ENCODE results near the gene SCAP.
A peak's percentile ranks its signal among the peaks of the same experiment; 100 is the strongest.
"Not testable (repeated sequence)": the region's sequence is repeated elsewhere in the genome, so short reads cannot be mapped to it uniquely, and the experiment has no call there.

Gene SCAP

GRCh38 chr3:47392933-47393332 lies 82.8 kb downstream of the SCAP start:
- DNase-seq: no peak

GRCh38 chr3:47385796-47386195 lies 89.9 kb downstream of the SCAP start:
- no peak for DNase-seq

- no peak for DNase-seq
Measured at GRCh38 chr3:47385007-47385406, 90.7 kb downstream of the SCAP start.

DNA sequence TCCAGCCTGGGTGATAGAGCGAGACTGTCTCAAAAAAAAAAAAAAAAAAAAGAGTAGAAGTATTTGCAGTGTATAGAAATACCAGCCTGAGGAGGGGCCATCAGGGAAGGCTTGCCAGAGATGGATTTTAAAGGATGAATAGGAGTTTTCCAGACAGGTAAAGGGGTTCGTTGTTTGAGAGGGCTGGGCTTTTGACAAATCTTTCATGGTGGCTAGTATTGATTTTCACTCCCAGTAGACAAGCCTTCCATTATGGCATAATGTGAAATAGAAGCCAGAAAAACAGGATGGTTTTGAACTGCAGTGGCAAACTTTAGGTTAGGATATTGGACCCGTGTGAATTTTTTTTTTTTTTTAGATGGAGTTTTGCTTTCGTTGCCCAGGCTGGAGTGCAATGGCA lies 91.3 kb downstream of the SCAP start:
- DNase-seq: no peak

DNA sequence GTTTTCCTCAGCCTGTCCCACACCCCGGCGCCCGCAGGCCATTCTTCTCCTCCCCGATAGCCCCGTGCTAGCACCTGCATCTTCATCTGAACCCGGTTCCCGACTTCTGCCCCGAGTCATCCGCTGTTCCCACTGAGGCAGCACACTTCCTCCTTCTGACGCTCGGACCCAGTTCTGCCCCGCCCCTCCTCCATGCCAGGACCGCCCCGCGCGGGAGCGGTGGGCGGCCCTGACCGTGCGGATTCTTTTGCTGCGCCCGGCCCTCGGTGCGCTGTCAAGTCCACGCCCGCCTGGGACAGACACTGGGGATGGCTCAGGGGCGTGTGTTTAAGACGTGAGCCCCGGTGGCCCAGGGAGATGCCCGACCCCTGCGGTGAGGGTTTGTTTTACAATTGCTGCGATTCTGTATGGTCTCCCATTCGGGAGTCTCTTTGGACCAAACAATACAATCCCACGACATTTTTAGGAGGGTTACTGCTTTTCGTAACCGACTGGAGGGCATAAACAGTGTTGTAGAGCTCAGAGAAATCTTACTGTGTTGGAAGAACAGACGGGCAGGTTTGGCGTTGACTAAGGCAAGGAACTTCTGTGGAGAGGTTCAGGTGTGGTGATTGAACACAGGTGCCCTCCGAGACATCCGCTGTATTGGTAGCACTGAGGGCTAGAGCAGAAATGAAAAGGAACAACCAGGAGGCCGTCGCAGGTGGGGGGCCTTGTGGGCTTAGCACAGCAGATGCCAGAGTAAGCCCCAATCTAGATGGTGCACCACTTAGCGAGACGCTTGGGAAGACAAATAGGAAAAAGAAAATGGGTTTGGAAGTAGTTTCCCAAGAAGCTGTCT lies 94.2 kb downstream of the SCAP start:
- DNase-seq: peak; percentile 94

DNA sequence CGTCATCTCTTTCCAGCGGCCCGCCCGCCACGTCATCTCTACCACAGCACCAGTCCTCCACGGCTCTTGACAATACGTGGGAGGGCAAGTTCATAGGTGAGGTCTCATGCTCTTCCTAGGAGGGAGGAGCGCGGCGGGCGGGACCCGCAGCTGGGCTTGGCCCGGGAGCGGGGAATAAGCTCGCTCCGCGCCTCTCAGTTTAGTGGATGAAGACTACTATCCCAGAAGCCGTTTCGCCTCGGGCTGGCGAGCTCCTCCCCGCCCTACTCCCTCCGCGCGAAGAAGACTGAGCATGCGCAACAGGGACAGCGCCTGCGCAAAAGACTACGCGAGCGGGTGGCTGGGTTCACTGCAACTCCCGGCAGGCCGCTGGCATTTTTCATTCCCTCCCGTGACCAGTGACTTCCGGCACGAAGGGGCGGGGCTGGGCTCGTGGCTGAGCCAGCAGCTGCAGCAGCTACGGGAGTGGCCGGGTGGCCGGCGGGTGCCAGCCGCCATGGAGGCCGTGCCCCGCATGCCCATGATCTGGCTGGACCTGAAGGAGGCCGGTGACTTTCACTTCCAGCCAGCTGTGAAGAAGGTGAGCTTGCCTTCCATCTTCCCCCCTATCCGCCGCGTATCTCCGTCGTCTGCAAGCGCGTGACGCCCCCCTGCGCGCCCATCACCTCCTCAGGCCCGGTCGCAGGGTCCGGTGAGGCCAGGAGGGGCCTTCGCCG lies 95.0 kb downstream of the SCAP start, which contains the start of gene PTPN23:
TSS of gene PTPN23 (plus strand) at position 421 of the 716 bp plus-strand sequence. CDS start at position 497, 76 bp downstream.
- DNase-seq: peak; percentile 99

- DNase-seq: no peak
Measured at GRCh38 chr3:47380026-47380600, 95.6 kb downstream of the SCAP start.

GRCh38 chr3:47379411-47379899 lies 96.3 kb downstream of the SCAP start:
- no peak for DNase-seq

DNA sequence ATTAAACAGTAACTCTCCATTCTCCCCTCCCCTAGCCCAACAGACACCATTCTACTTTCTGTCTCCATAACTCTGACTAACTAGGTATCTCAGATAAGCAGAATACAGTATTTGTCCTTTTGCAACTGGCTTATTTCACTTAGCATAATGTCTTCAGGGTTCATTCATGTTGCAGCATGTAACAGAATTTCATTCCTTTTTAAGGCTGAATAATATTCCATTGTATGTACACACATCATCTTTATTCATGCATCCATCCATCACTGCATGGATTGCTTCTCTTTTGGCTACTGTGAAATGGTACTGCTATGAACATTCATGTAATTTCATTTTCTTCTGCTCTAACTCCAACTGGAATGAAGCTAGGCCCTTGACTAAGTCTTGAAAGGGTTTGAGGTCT lies 96.9 kb downstream of the SCAP start:
- DNase-seq: no peak

DNA sequence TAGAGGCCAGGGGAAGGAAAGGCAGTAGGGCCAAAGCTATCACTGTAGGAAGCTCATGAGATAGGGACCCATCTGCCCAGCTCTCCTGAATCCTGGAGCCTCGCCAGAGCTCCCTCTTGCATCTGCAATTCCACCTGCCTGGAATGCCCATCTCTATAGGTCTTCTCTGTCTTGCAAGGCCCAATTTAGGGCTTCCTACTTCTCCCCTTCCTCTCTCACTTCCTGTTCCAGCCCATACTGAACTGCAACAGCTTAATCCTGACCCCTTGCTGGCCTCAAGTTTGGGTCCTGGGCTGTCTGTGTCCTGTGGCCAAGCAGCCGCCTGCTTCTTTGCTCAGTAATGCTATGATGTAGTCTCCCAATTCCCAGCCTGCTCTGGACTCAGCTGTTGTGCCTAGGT lies 98.6 kb downstream of the SCAP start:
- no peak for DNase-seq

DNA sequence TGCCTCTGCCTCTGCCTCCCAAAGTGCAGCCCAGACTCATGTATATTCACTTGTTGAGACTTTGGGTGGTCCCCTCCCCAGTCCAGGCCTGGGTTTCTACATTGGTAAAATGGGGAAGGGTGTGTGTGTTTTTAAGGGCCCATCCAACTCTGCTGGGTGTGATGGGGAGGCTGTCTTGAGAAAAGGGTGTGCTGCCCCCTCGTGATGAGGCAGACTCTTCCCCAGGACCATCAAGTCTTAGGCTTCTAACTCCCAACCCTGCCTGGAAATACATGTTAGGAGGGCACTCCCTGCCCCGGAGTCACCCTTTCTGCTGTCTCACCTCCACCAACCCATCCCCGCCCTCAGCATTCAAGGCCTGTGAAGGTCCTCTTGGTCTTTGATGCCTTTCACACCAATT lies 99.3 kb downstream of the SCAP start:
- no peak for DNase-seq

DNA sequence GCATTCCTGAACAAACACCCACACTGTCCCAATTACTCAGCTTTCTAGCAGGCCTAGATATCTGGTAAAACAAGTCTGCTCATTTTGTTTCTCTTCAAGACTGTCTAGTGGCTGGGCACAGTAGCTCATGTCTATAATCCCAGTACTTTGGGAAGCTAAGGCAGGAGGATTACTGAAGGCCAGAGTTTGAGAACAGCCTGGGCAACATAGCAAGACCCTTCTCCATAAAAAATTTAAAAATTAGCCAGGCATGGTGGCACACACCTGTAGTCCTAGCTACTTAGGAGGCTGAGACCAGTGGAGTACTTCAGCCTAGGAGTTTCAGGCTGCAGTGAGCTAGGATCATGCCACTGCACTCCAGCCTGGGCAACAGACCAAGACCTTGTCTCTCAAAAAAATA lies 101.2 kb downstream of the SCAP start:
- no peak for DNase-seq

DNA sequence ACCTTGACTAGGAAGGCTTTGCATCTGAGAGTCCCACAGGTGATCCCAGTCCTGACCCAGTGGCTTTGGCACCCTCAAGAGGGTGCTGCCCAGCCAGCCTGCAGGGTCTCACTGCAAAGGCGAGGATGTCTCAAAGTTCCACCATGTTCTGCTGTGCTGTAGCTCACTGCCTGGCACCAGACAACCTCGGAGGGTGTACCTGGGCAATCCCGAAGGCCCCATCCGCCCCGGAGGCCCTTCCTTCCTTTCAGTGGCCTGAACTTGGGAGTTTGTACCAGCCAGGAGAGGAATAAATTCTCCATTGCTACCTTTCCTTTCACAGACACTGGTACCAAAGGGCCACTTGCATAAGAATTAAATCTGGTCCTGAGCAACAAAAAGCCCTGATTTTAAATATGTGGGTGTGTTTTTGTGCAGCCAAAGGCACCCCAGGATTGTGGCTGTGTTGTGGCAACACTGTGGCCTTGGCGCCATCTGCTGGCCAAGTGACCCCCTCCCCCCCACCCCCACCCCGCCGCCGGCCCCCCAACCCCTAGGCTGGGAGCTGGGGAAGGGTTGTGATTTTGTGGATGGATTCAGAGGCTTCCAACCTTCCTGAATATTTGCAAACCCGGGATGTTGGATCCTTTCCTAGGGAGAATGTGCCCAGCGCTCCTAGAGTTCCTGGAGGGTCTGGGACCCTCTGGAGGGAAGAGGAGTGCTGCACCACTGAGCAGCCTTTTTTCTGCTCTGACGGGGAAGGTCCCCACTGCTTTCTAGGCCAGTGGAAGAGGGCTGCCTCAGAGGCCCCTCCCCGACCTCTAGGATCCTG lies 104.6 kb downstream of the SCAP start:
- DNase-seq: peak; percentile 19

DNA sequence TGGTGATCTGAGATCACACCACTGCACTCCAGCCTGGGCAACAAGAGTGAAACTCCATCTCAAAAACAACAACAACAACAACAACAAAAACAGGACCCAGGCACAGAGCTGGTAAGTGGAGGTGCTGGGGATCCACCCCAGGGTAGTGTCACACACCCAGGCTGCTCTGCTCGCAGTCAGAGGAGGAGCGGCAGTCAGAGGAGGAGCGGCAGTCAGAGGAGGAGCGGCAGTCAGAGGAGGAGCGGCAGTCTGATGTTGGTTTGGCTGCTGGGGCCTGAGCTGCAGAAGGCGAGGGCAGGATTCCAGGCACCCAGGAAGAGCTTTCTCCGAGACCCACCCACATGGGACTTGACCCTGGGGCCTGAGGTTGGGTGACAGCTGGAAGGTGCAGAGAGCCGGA lies 105.7 kb downstream of the SCAP start:
- not testable (repeated sequence) for DNase-seq

DNA sequence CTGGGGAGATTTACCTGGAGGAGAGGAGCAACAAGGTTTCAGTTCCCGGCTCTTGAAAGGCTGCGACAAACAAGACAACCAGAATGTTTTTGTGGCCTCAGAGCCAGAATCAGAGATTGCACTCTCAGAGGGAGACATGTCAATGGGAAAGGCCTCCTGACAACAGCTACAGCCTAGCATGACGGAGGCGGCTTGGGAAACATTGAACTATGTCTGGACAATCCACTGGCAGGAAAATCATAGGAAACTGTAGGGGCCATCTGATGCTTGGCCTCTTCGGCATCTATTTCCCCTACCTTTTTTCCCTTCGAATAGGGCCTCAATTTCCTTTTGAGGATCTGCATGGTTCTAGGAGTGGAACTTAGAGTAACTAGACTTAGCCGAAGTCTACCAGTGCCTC lies 108.1 kb downstream of the SCAP start:
- DNase-seq: no peak

GRCh38 chr3:47366833-47367232 lies 108.9 kb downstream of the SCAP start:
- DNase-seq: no peak

DNA sequence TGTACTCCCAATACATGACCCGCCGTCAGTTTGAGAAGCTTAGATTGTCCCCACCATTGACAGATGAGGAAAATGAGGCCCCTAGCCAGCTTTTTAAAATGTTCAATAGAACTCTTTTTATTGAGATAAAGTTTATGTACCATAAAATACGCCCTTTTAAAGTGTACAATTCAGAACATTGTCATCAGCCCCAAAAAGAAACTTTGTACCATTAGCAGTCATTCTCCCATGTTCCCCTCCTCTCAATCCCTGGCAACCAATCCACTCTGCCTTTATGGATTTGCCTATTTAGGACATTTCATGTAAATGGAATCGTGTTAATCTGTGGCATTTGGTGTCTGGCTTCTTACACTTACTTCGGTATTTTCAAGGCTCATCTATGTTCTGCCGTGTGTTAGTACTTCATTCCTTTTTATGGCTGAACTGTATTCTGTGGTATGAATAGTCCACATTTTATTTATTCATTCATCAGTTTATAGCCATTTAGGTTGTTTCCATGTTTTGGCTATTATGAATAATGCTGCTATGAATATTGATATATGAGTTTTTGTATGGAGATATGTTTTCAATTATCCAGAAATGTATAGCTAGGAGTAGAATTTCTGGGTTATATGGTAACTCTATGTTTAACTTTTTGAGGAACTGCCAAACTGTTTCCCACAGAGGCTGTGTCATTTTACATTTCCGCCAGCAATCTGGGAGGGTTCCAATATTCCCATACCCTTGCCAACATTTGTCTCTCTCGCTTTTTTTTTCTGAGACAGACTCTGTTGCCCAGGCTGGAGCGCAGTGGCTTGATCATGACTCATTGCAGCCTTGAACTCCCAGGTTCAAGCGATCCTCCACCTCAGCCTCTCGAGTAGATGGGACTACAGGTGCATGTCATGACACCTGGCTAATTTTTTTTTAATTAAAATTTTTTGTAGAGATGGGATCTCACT lies 110.3 kb downstream of the SCAP start:
- no peak for DNase-seq

Measured in OCI-M1 (cell line).